HG02642 (cell line): Measurements from ENCODE around the gene KIAA0232.
"Not testable (repeated sequence)": the region's sequence is repeated elsewhere in the genome, so short reads cannot be mapped to it uniquely, and the experiment has no call there.

Experiments
- ATAC-seq: cut with Tn5 transposase; IDR thresholded peaks from one replicate; pipeline ENCODE4 v1.9.1; 2021; ENCODE audit warnings: mild to moderate bottlenecking; ENCODE audit not compliant: unreplicated experiment, poor library complexity

The KIAA0232 gene

GRCh38 chr4:6802626-6803025 is 20.1 kb downstream of the KIAA0232 start:
- no peak for ATAC-seq

DNA sequence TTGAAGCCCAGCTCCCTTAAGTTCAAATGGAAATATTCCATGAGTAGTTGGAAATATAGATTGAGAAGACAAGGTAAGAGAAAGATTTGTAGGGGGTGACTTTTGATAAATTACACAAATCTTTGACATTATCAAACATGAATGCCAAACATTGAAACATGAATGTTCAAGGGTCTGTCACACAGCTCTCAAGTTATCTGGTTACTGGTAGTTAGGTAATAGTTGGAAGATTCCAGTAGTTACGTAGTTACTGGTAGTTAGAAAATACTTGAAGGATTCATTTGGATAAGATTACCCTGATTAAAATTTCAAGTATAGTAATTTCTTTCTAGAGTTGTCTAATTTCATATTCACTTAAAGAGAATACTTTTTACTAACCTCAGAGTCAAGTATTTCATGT is 20.7 kb downstream of the KIAA0232 start:
- no peak for ATAC-seq

GRCh38 chr4:6804082-6804752 is 21.7 kb downstream of the KIAA0232 start:
- no peak for ATAC-seq

GRCh38 chr4:6806924-6807626 is 24.5 kb downstream of the KIAA0232 start:
- no peak for ATAC-seq

GRCh38 chr4:6808259-6808658 is 25.7 kb downstream of the KIAA0232 start:
- no peak for ATAC-seq

- no peak for ATAC-seq
Measured at GRCh38 chr4:6811165-6811564, 28.6 kb downstream of the KIAA0232 start.

- no peak for ATAC-seq
Measured at GRCh38 chr4:6812766-6813165, 30.2 kb downstream of the KIAA0232 start.

DNA sequence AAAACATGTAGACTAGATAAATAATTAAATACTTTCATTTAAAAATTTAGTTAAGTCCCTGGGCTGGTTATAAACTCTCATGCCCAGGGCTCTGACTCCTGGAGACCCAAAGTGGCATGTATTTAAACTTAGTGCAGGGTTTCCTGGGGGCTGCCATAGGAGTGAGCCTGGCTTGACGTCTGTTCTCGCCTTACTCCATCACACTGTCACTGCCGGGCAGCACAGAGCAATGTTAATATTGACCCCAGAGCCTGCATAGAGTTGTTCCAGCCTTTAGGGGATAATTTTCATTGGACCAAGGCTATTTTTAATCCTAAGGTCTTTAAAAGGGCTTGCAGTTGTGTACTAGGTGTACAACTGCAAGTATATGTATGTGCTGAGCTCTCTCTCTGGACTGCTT is 31.2 kb downstream of the KIAA0232 start:
- no peak for ATAC-seq

- ATAC-seq = no peak
Measured at GRCh38 chr4:6815029-6815836, 32.7 kb downstream of the KIAA0232 start.

DNA sequence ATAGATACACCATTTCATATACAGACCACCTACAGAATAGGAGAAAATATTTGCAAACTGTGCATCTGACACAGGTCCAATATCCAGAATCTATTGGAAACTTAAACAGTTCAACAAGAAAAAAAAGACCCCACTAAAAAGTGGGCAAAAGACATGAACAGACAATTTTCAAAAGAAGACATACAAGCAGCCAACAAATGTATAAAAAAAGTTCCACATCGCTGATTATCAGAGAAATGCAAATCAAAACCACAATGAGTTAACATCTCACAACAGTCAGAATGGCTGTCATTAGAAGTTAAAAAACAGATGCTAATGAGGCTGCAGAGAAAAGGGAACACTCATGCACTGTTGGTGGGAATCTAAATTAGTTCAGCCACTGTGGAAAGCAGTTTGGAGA is 36.8 kb downstream of the KIAA0232 start:
- no peak for ATAC-seq

DNA sequence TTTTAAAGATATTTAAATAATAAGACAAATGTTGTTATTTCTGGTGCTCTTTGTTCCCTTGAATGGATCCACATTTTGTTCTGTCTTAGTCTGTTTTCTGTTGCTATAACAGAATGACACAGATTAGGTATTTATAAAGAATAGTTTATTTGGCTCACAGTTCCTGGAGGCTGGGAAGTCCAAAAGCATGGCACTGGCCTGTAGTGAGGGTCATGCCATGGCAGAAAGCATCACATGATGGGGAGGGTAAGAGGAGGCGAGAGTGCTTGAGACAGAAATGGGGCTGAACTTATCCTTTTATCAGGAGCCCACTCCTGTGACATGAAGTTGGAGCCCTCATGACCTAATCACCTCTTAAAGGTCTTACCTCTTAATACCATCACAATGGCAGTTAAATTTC is 38.2 kb downstream of the KIAA0232 start:
- ATAC-seq = no peak

DNA sequence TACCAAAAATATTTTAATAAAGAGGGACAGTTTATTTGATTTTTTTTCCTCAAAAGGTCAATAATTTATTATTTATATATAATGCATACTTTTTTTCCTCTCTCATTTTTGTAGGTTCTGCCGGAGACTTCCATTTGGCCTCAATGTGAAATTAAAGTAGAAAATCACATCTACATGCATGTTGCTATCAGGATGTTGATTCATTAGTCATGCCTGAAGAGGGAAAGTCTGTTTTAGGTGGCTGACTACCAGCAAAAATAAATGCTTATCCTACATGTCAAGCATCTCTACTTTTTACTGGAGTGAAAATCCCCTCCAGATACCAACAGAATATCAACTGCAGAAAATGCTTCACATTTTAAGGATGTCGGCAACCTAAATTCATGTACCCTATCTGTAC is 41.5 kb downstream of the KIAA0232 start:
- ATAC-seq = no peak

DNA sequence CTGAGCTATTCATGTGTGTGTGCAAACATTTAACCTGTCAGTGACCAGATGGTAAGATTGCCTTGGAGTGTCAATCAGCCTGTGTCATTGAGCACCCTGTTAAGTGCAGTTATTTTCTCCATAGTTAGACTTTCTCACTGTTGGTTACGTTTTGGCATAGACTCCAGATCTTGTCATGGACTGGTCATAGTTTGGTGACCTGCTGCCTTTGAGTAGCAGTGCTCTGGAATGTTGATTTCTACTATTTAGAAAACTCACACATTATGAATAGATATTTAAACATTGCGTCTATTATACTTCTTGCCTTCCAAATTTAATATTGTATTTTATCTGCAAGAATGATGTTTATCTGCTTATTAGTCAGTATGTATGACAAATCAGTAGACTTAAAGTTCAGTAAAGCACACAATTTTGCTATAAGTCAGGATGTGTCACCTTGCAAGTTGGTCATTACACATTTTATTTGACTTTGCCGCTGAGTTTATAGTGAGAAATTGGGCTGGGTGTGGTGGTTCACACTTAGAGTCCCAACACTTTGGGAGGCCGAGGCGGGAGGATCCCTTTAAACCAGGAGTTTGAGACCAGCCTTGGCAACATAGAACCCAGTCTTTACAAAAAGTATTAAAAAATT is 42.4 kb downstream of the KIAA0232 start:
- ATAC-seq = no peak

GRCh38 chr4:6825403-6825802 is 42.9 kb downstream of the KIAA0232 start:
- ATAC-seq = no peak

- no peak for ATAC-seq
Measured at GRCh38 chr4:6826781-6827508, 44.4 kb downstream of the KIAA0232 start.

- ATAC-seq = no peak
Measured at GRCh38 chr4:6829086-6829485, 46.6 kb downstream of the KIAA0232 start.

DNA sequence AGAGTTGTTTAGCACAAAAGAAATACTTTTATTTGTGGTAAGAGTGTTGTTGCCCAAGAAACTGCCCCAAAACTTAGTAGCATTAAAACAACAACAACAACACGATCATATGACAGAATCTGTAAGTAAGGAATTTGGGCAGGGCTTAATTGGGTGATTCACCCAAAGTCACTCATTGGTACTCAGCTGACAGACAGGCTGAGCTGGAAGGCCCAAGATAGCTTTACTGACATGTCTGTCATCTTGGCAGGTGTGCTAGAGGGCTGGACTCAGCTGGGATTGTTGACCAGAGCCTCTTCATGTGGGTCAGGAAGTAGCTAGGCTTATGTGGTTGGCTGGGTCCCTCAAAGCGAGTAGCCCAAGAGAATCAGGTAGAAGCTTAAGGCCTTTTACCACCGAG is 52.3 kb downstream of the KIAA0232 start:
- no peak for ATAC-seq

DNA sequence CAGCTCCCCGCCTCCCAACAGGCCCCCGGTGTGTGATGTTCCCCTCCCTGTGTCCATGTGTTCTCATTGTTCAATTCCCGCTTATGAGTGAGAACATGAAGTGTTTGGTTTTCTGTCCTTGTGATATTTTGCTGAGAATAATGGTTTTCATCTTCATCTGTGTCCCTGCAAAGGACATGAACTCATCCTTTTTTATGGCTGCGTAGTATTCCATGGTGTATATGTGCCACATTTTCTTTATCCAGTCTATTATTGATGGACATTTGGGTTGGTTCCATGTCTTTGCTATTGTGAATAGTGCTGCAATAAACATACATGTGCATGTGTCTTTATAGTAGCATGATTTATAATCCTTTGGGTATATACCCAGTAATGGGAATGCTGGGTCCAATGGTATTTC is 53.1 kb downstream of the KIAA0232 start:
- not testable (repeated sequence) for ATAC-seq

GRCh38 chr4:6837106-6837505 is 54.6 kb downstream of the KIAA0232 start:
- ATAC-seq = not testable (repeated sequence)

DNA sequence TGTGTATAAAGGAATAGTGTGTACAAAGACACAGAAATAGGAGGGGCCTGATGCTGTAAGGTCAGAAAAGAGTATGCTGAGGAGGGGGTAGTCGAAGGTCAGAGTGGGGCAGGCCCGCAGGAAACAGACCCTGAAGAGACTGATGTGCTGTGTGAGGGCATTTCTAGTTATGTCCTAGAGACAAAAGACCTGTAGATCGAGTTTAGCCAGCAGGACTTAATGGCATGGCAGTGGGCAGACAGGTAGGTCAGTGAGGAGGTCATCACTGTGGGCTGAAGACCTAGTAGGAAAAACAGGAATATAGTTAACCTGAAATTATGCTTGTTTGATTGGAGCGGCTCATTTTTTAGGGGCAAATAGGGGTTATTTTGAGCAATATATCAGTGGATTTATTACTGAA is 57.1 kb downstream of the KIAA0232 start:
- ATAC-seq = no peak
